Keratinocyte (primary cell): ENCODE data around the gene PHOSPHO1.
"Not testable (repeated sequence)": the region's sequence is repeated elsewhere in the genome, so short reads cannot be mapped to it uniquely, and the experiment has no call there.

Experiments
- EZH2 ChIP-seq: IDR thresholded peaks from one replicate; pipeline ENCODE4 v1.6.1; 2012; ENCODE audit warnings: inconsistent platforms, mild to moderate bottlenecking, low read length, moderate library complexity
- TF ChIP-seq, protein P1 (sequence below), 3 experiments: IDR thresholded peaks in 1 of 3; conservative IDR thresholded peaks in 1 of 3; optimal IDR thresholded peaks in 1 of 3; 2 replicates in 2 of 3; 3 replicates in 1 of 3; pipeline versions ENCODE3 to v1.5.1; 2011; ENCODE audit warnings: low read length in 3 of 3, mild to moderate bottlenecking in 3 of 3, moderate library complexity in 2 of 3, control low read depth in 1 of 3, inconsistent platforms in 1 of 3; ENCODE audit not compliant: insufficient read depth in 2 of 3; ENCODE audit errors: extremely low read depth in 1 of 3

DNA sequence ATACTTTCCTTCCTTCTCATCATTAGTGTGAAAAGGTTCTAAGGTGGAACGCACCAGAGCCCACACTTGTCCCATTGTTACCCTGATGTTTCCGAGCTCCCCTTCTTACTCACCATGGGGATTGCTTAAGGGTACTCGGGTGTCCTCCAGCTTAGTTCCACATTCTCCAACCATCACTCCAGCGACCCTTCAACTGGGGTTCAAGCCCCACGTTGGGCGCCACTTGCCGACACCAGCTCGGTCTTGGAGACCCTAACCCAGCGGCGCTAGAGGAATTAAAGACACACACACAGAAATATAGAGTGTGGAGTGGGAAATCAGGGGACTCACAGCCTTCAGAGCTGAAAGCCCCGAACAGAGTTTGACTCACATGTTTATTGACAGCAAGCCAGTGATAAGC is 54.6 kb downstream of the PHOSPHO1 start:
- TF ChIP-seq, protein P1, sequence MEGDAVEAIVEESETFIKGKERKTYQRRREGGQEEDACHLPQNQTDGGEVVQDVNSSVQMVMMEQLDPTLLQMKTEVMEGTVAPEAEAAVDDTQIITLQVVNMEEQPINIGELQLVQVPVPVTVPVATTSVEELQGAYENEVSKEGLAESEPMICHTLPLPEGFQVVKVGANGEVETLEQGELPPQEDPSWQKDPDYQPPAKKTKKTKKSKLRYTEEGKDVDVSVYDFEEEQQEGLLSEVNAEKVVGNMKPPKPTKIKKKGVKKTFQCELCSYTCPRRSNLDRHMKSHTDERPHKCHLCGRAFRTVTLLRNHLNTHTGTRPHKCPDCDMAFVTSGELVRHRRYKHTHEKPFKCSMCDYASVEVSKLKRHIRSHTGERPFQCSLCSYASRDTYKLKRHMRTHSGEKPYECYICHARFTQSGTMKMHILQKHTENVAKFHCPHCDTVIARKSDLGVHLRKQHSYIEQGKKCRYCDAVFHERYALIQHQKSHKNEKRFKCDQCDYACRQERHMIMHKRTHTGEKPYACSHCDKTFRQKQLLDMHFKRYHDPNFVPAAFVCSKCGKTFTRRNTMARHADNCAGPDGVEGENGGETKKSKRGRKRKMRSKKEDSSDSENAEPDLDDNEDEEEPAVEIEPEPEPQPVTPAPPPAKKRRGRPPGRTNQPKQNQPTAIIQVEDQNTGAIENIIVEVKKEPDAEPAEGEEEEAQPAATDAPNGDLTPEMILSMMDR (optimal IDR thresholded peaks at IDR 0.05 in 1 of 3, IDR thresholded peaks at IDR 0.05 in 1 of 3, conservative IDR thresholded peaks at IDR 0.05 in 1 of 3; ENCODE audit: extremely low read depth in 1 of 3, insufficient read depth in 2 of 3, low read length in 3 of 3): not testable (repeated sequence)
- not testable (repeated sequence) for TF ChIP-seq EZH2
